Thyroid gland (tissue), 4 donors: Measurements from ENCODE around the gene ZFYVE21.

Source experiments
- CTCF ChIP-seq, 6 experiments: fragments of 200-600 bp in 3 of 6; fragments of 450-650 bp in 3 of 6; sonication (generic) in 3 of 6; IDR thresholded peaks; one replicate each; pipeline ENCODE4 v1.5.1; 2016 to 2019; ENCODE audit warnings: antibody characterized with exemption in 6 of 6, mild to moderate bottlenecking in 2 of 6, inconsistent platforms in 1 of 6, moderate library complexity in 1 of 6
- POLR2A ChIP-seq, 2 donors: fragments of 450-650 bp; IDR thresholded peaks; one replicate each; pipeline ENCODE4 v1.6.1; 2017; ENCODE audit warnings: antibody characterized with exemption in 2 of 2, mild to moderate bottlenecking in 2 of 2, moderate library complexity in 1 of 2

- no peak for TF ChIP-seq CTCF (IDR thresholded peaks at IDR 0.05)
- no peak for TF ChIP-seq POLR2A (IDR thresholded peaks at IDR 0.05)
Observed at GRCh38 chr14:103692159-103692558, 23.5 kb upstream of the ZFYVE21 start.
